ENCODE data around the gene GOLGA1. TPM values are rescaled to one million over a fixed set of nuclear protein-coding genes. Genes with fewer than 3 reads are reported as not detected.

GOLGA1 gene
- polyA plus RNA-seq, 1 donor (not counting 4 experiments of a cell fraction or from before 2014, with no cell fraction given), result 7.4 TPM

GRCh38 chr9:124913378-124913777, 27.5 kb downstream of the GOLGA1 start:
- dilution Hi-C loops (cut with MboI; ENCODE audit: extremely low pct_ligation_motif_present, low sequenced_read_pairs), result no loop called here
- FAIRE-seq (no peak), DNase-seq (ENCODE audit: low read depth, low spot score) (no peak)
- Histone ChIP-seq H2AFZ (ENCODE audit: control insufficient read depth, low read length) (no peak overlapping the region), H3K4me3 (ENCODE audit: control insufficient read depth in 2 of 3, extremely low read depth in 1 of 3, insufficient read depth in 2 of 3, low read depth in 1 of 3, low read length in 3 of 3) (no peak overlapping the region), H4K20me1 (ENCODE audit: control insufficient read depth, extremely low read depth, insufficient read depth, low read length) (no peaks in the 10 kb centered on the region), H3K9me1 (ENCODE audit: control insufficient read depth, extremely low read depth, insufficient read depth, low read length) (no peaks in the 10 kb centered on the region), H3K4me2 (ENCODE audit: control insufficient read depth, extremely low read depth, insufficient read depth, low read depth, low read length) (no peak overlapping the region), H3K9me3 (ENCODE audit: control insufficient read depth, low read depth, low read length) (no peaks in the 10 kb centered on the region), H3K36me3 (ENCODE audit: control insufficient read depth in 2 of 2, extremely low read depth in 1 of 2, insufficient read depth in 2 of 2, low read length in 2 of 2) (peaks cover 5 to 13% of the 10 kb centered on the region in 2 experiments), H3K27me3 (ENCODE audit: control insufficient read depth, extremely low read depth, insufficient read depth, low read length) (no peaks in the 10 kb centered on the region), H3K79me2 (ENCODE audit: control insufficient read depth, insufficient read depth, low read length) (no peaks in the 10 kb centered on the region), H3K27ac (ENCODE audit: control insufficient read depth, insufficient read depth, low read length) (no peak overlapping the region), H3K9ac (ENCODE audit: control insufficient read depth, extremely low read depth, insufficient read depth, low read length) (no peak overlapping the region), H3K4me1 (ENCODE audit: control insufficient read depth, extremely low read depth, insufficient read depth, low read length) (no peaks in the 10 kb centered on the region)
- TF ChIP-seq, protein P1, sequence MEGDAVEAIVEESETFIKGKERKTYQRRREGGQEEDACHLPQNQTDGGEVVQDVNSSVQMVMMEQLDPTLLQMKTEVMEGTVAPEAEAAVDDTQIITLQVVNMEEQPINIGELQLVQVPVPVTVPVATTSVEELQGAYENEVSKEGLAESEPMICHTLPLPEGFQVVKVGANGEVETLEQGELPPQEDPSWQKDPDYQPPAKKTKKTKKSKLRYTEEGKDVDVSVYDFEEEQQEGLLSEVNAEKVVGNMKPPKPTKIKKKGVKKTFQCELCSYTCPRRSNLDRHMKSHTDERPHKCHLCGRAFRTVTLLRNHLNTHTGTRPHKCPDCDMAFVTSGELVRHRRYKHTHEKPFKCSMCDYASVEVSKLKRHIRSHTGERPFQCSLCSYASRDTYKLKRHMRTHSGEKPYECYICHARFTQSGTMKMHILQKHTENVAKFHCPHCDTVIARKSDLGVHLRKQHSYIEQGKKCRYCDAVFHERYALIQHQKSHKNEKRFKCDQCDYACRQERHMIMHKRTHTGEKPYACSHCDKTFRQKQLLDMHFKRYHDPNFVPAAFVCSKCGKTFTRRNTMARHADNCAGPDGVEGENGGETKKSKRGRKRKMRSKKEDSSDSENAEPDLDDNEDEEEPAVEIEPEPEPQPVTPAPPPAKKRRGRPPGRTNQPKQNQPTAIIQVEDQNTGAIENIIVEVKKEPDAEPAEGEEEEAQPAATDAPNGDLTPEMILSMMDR (optimal IDR thresholded peaks at IDR 0.05 in 1 of 3, IDR thresholded peaks at IDR 0.05 in 1 of 3, conservative IDR thresholded peaks at IDR 0.05 in 1 of 3; ENCODE audit: extremely low read depth in 1 of 3, insufficient read depth in 2 of 3, low read length in 3 of 3), result no peak
- TF ChIP-seq EZH2 (IDR thresholded peaks at IDR 0.05; ENCODE audit: low read length), result no peak

GRCh38 chr9:124911766-124912165, 29.1 kb downstream of the GOLGA1 start:
- H3K79me2 ChIP-seq (ENCODE audit: control insufficient read depth, insufficient read depth, low read length), result no peaks in the 10 kb centered on the region

More at GRCh38 chr9:124911766-124912165, 29.1 kb downstream of the GOLGA1 start:
- no peak for TF ChIP-seq EZH2 (IDR thresholded peaks at IDR 0.05; ENCODE audit: low read length)
- TF ChIP-seq, protein P1 (optimal IDR thresholded peaks at IDR 0.05 in 1 of 3, IDR thresholded peaks at IDR 0.05 in 1 of 3, conservative IDR thresholded peaks at IDR 0.05 in 1 of 3; ENCODE audit: extremely low read depth in 1 of 3, insufficient read depth in 2 of 3, low read length in 3 of 3), result no peak
- no peak overlapping the region for H3K4me3 ChIP-seq (ENCODE audit: control insufficient read depth in 2 of 3, extremely low read depth in 1 of 3, insufficient read depth in 2 of 3, low read depth in 1 of 3, low read length in 3 of 3)
- H3K9ac ChIP-seq (ENCODE audit: control insufficient read depth, extremely low read depth, insufficient read depth, low read length), result no peak overlapping the region
- dilution Hi-C loops (cut with MboI; ENCODE audit: extremely low pct_ligation_motif_present, low sequenced_read_pairs), result no loop called here
- H3K4me1 ChIP-seq (ENCODE audit: control insufficient read depth, extremely low read depth, insufficient read depth, low read length), result no peaks in the 10 kb centered on the region
- no peak overlapping the region for H2AFZ ChIP-seq (ENCODE audit: control insufficient read depth, low read length)
- H4K20me1 ChIP-seq (ENCODE audit: control insufficient read depth, extremely low read depth, insufficient read depth, low read length), result no peaks in the 10 kb centered on the region
- DNase-seq (ENCODE audit: low read depth, low spot score) (no peak), FAIRE-seq (no peak)
- H3K4me2 ChIP-seq (ENCODE audit: control insufficient read depth, extremely low read depth, insufficient read depth, low read depth, low read length), result no peak overlapping the region
- H3K27me3 ChIP-seq (ENCODE audit: control insufficient read depth, extremely low read depth, insufficient read depth, low read length), result no peaks in the 10 kb centered on the region
- no peaks in the 10 kb centered on the region for H3K9me1 ChIP-seq (ENCODE audit: control insufficient read depth, extremely low read depth, insufficient read depth, low read length)
- H3K36me3 ChIP-seq (ENCODE audit: control insufficient read depth in 2 of 2, extremely low read depth in 1 of 2, insufficient read depth in 2 of 2, low read length in 2 of 2), result peaks cover 7 to 13% of the 10 kb centered on the region in 2 experiments
- H3K27ac ChIP-seq (ENCODE audit: control insufficient read depth, insufficient read depth, low read length), result no peak overlapping the region
- no peaks in the 10 kb centered on the region for H3K9me3 ChIP-seq (ENCODE audit: control insufficient read depth, low read depth, low read length)
